ENCODE results near the gene TEX13D.
"Not testable (repeated sequence)": the region's sequence is repeated elsewhere in the genome, so short reads cannot be mapped to it uniquely, and the experiment has no call there.

TEX13D gene

GRCh38 chrX:124332481-124333424 lies at the start of gene TEX13D:
TSS of gene TEX13D (plus strand) at chrX:124332660. CDS start at chrX:124332918, 258 bp downstream.
- H3K9me3 ChIP-seq (ENCODE audit: control insufficient read depth in 2 of 2, low read length in 2 of 2) = no peaks in the 10 kb centered on the region

GRCh38 chrX:124289443-124289842 lies 43.0 kb upstream of the TEX13D start:
- Histone ChIP-seq H3K4me1 (ENCODE audit: control insufficient read depth, insufficient read depth, low read length) (no peaks in the 10 kb centered on the region), H3K27ac (ENCODE audit: low read length) (no peak overlapping the region), H3K4me3 (ENCODE audit: low read length in 2 of 2) (no peak overlapping the region), H3K9me3 (ENCODE audit: control insufficient read depth in 2 of 2, low read length in 2 of 2) (no peaks in the 10 kb centered on the region), H3K36me3 (ENCODE audit: control insufficient read depth in 2 of 2, insufficient read depth in 2 of 2, low read length in 2 of 2) (no peaks in the 10 kb centered on the region), H3K9ac (ENCODE audit: low read length in 2 of 2) (no peak overlapping the region), H3K27me3 (ENCODE audit: control insufficient read depth in 1 of 2, insufficient read depth in 2 of 2, low read length in 2 of 2) (no peaks in the 10 kb centered on the region)

More at GRCh38 chrX:124332481-124333424, at the start of gene TEX13D:
- Histone ChIP-seq H3K27me3 (ENCODE audit: control insufficient read depth in 1 of 2, insufficient read depth in 2 of 2, low read length in 2 of 2) (no peaks in the 10 kb centered on the region), H3K27ac (ENCODE audit: low read length) (no peak within 1 kb of the TSS), H3K36me3 (ENCODE audit: control insufficient read depth in 2 of 2, insufficient read depth in 2 of 2, low read length in 2 of 2) (no peaks in the 10 kb centered on the region), H3K9ac (ENCODE audit: low read length in 2 of 2) (no peak within 1 kb of the TSS), H3K4me1 (ENCODE audit: control insufficient read depth, insufficient read depth, low read length) (no peaks in the 10 kb centered on the region), H3K4me3 (ENCODE audit: low read length in 2 of 2) (no peak within 1 kb of the TSS)

- H3K9ac ChIP-seq (ENCODE audit: low read length in 2 of 2) = no peak overlapping the region
- H3K4me1 ChIP-seq (ENCODE audit: control insufficient read depth, insufficient read depth, low read length) = no peaks in the 10 kb centered on the region
- H3K27ac ChIP-seq (ENCODE audit: low read length) = no peak overlapping the region
- no peaks in the 10 kb centered on the region for H3K9me3 ChIP-seq (ENCODE audit: control insufficient read depth in 2 of 2, low read length in 2 of 2)
- H3K27me3 ChIP-seq (ENCODE audit: control insufficient read depth in 1 of 2, insufficient read depth in 2 of 2, low read length in 2 of 2) = no peaks in the 10 kb centered on the region
- no peaks in the 10 kb centered on the region for H3K36me3 ChIP-seq (ENCODE audit: control insufficient read depth in 2 of 2, insufficient read depth in 2 of 2, low read length in 2 of 2)
- no peak overlapping the region for H3K4me3 ChIP-seq (ENCODE audit: low read length in 2 of 2)
Observed at GRCh38 chrX:124293810-124294209, 38.6 kb upstream of the TEX13D start.

- not testable (repeated sequence) for H3K27ac ChIP-seq (ENCODE audit: low read length); H3K9ac ChIP-seq (ENCODE audit: low read length in 2 of 2); H3K4me3 ChIP-seq (ENCODE audit: low read length in 2 of 2); H3K27me3 ChIP-seq (ENCODE audit: control insufficient read depth in 1 of 2, insufficient read depth in 2 of 2, low read length in 2 of 2); H3K36me3 ChIP-seq (ENCODE audit: control insufficient read depth in 2 of 2, insufficient read depth in 2 of 2, low read length in 2 of 2); H3K9me3 ChIP-seq (ENCODE audit: control insufficient read depth in 2 of 2, low read length in 2 of 2); H3K4me1 ChIP-seq (ENCODE audit: control insufficient read depth, insufficient read depth, low read length)
Observed at GRCh38 chrX:124299323-124299722, 33.1 kb upstream of the TEX13D start.

GRCh38 chrX:124300405-124300804 lies 32.1 kb upstream of the TEX13D start:
- Histone ChIP-seq H3K27ac (ENCODE audit: low read length) (no peak overlapping the region), H3K9ac (ENCODE audit: low read length in 2 of 2) (no peak overlapping the region), H3K9me3 (ENCODE audit: control insufficient read depth in 2 of 2, low read length in 2 of 2) (no peaks in the 10 kb centered on the region), H3K4me3 (ENCODE audit: low read length in 2 of 2) (no peak overlapping the region), H3K36me3 (ENCODE audit: control insufficient read depth in 2 of 2, insufficient read depth in 2 of 2, low read length in 2 of 2) (no peaks in the 10 kb centered on the region), H3K27me3 (ENCODE audit: control insufficient read depth in 1 of 2, insufficient read depth in 2 of 2, low read length in 2 of 2) (no peaks in the 10 kb centered on the region), H3K4me1 (ENCODE audit: control insufficient read depth, insufficient read depth, low read length) (no peaks in the 10 kb centered on the region)

GRCh38 chrX:124307253-124307907 lies 25.1 kb upstream of the TEX13D start:
- H3K9ac ChIP-seq (ENCODE audit: low read length in 2 of 2) = no peak overlapping the region
- no peaks in the 10 kb centered on the region for H3K4me1 ChIP-seq (ENCODE audit: control insufficient read depth, insufficient read depth, low read length)
- no peak overlapping the region for H3K27ac ChIP-seq (ENCODE audit: low read length)
- no peaks in the 10 kb centered on the region for H3K36me3 ChIP-seq (ENCODE audit: control insufficient read depth in 2 of 2, insufficient read depth in 2 of 2, low read length in 2 of 2)
- H3K27me3 ChIP-seq (ENCODE audit: control insufficient read depth in 1 of 2, insufficient read depth in 2 of 2, low read length in 2 of 2) = peaks cover 0 to 2% of the 10 kb centered on the region in 2 donors
- no peak overlapping the region for H3K4me3 ChIP-seq (ENCODE audit: low read length in 2 of 2)
- no peaks in the 10 kb centered on the region for H3K9me3 ChIP-seq (ENCODE audit: control insufficient read depth in 2 of 2, low read length in 2 of 2)

- H3K36me3 ChIP-seq (ENCODE audit: control insufficient read depth in 2 of 2, insufficient read depth in 2 of 2, low read length in 2 of 2) = no peaks in the 10 kb centered on the region
- H3K4me3 ChIP-seq (ENCODE audit: low read length in 2 of 2) = no peak overlapping the region
- no peak overlapping the region for H3K9ac ChIP-seq (ENCODE audit: low read length in 2 of 2)
- H3K27me3 ChIP-seq (ENCODE audit: control insufficient read depth in 1 of 2, insufficient read depth in 2 of 2, low read length in 2 of 2) = no peaks in the 10 kb centered on the region
- no peaks in the 10 kb centered on the region for H3K4me1 ChIP-seq (ENCODE audit: control insufficient read depth, insufficient read depth, low read length)
- no peaks in the 10 kb centered on the region for H3K9me3 ChIP-seq (ENCODE audit: control insufficient read depth in 2 of 2, low read length in 2 of 2)
- no peak overlapping the region for H3K27ac ChIP-seq (ENCODE audit: low read length)
Observed at GRCh38 chrX:124325732-124326131, 6.7 kb upstream of the TEX13D start.

GRCh38 chrX:124328765-124329164 lies 3.7 kb upstream of the TEX13D start:
- Histone ChIP-seq H3K4me1 (ENCODE audit: control insufficient read depth, insufficient read depth, low read length) (no peaks in the 10 kb centered on the region), H3K36me3 (ENCODE audit: control insufficient read depth in 2 of 2, insufficient read depth in 2 of 2, low read length in 2 of 2) (no peaks in the 10 kb centered on the region), H3K27me3 (ENCODE audit: control insufficient read depth in 1 of 2, insufficient read depth in 2 of 2, low read length in 2 of 2) (no peaks in the 10 kb centered on the region), H3K4me3 (ENCODE audit: low read length in 2 of 2) (no peak overlapping the region), H3K9me3 (ENCODE audit: control insufficient read depth in 2 of 2, low read length in 2 of 2) (no peaks in the 10 kb centered on the region), H3K27ac (ENCODE audit: low read length) (no peak overlapping the region), H3K9ac (ENCODE audit: low read length in 2 of 2) (no peak overlapping the region)

- H3K9me3 ChIP-seq (ENCODE audit: control insufficient read depth in 2 of 2, low read length in 2 of 2) = no peaks in the 10 kb centered on the region
Observed at GRCh38 chrX:124333862-124334261, 1.4 kb downstream of the TEX13D start.

GRCh38 chrX:124334555-124334954 lies 2.1 kb downstream of the TEX13D start:
- H3K4me1 ChIP-seq (ENCODE audit: control insufficient read depth, insufficient read depth, low read length); H3K27ac ChIP-seq (ENCODE audit: low read length); H3K36me3 ChIP-seq (ENCODE audit: control insufficient read depth in 2 of 2, insufficient read depth in 2 of 2, low read length in 2 of 2); H3K27me3 ChIP-seq (ENCODE audit: control insufficient read depth in 1 of 2, insufficient read depth in 2 of 2, low read length in 2 of 2); H3K4me3 ChIP-seq (ENCODE audit: low read length in 2 of 2); H3K9me3 ChIP-seq (ENCODE audit: control insufficient read depth in 2 of 2, low read length in 2 of 2); H3K9ac ChIP-seq (ENCODE audit: low read length in 2 of 2): not testable (repeated sequence)

More at GRCh38 chrX:124333862-124334261, 1.4 kb downstream of the TEX13D start:
- Histone ChIP-seq H3K27ac (ENCODE audit: low read length) (no peak overlapping the region), H3K36me3 (ENCODE audit: control insufficient read depth in 2 of 2, insufficient read depth in 2 of 2, low read length in 2 of 2) (no peaks in the 10 kb centered on the region), H3K4me1 (ENCODE audit: control insufficient read depth, insufficient read depth, low read length) (no peaks in the 10 kb centered on the region), H3K9ac (ENCODE audit: low read length in 2 of 2) (no peak overlapping the region), H3K4me3 (ENCODE audit: low read length in 2 of 2) (no peak overlapping the region), H3K27me3 (ENCODE audit: control insufficient read depth in 1 of 2, insufficient read depth in 2 of 2, low read length in 2 of 2) (no peaks in the 10 kb centered on the region)

- Histone ChIP-seq H3K36me3 (ENCODE audit: control insufficient read depth in 2 of 2, insufficient read depth in 2 of 2, low read length in 2 of 2) (no peaks in the 10 kb centered on the region), H3K4me3 (ENCODE audit: low read length in 2 of 2) (no peak overlapping the region), H3K9ac (ENCODE audit: low read length in 2 of 2) (no peak overlapping the region), H3K27me3 (ENCODE audit: control insufficient read depth in 1 of 2, insufficient read depth in 2 of 2, low read length in 2 of 2) (no peaks in the 10 kb centered on the region), H3K9me3 (ENCODE audit: control insufficient read depth in 2 of 2, low read length in 2 of 2) (no peaks in the 10 kb centered on the region), H3K4me1 (ENCODE audit: control insufficient read depth, insufficient read depth, low read length) (no peaks in the 10 kb centered on the region), H3K27ac (ENCODE audit: low read length) (no peak overlapping the region)
Observed at GRCh38 chrX:124335598-124335997, 3.1 kb downstream of the TEX13D start.
